ENCODE measurements around the gene RBM7.

DNA sequence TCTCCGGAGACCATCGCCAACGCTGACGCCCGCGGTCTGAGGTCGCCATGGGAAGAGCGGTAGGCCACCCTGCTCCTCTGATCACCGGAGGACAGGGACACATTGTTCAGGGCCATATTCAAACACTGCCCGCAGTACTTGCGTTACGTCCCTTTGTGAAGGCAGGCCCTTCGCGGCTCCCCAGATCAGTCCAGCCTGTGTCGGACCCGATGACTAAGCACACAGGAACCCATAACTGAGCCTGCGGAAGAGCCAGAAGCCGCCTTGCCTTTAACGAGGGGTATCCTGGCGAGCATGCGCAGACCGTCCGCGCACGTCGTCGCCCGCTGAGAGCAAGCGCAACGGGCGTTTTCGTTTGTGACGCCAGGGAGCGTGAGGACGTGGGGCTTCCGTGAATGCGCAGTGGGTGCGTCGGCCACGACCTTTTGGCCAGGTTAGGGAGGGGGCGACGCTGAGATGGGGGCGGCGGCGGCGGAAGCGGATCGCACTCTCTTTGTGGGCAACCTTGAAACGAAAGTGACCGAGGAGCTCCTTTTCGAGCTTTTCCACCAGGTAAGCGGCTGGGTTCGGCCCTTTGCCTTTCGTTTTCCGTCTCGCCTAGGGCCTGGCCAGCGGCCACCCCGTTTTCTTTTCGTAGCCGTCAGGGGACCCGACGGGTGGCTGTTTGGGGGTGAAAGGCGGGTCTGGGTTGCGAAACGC is at the start of gene RBM7, which contains the start of gene C11orf71:
- TF ChIP-seq, protein P1, sequence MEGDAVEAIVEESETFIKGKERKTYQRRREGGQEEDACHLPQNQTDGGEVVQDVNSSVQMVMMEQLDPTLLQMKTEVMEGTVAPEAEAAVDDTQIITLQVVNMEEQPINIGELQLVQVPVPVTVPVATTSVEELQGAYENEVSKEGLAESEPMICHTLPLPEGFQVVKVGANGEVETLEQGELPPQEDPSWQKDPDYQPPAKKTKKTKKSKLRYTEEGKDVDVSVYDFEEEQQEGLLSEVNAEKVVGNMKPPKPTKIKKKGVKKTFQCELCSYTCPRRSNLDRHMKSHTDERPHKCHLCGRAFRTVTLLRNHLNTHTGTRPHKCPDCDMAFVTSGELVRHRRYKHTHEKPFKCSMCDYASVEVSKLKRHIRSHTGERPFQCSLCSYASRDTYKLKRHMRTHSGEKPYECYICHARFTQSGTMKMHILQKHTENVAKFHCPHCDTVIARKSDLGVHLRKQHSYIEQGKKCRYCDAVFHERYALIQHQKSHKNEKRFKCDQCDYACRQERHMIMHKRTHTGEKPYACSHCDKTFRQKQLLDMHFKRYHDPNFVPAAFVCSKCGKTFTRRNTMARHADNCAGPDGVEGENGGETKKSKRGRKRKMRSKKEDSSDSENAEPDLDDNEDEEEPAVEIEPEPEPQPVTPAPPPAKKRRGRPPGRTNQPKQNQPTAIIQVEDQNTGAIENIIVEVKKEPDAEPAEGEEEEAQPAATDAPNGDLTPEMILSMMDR (conservative IDR thresholded peaks at IDR 0.05; ENCODE audit: low read length) = no peak; the same call in 1 of the 2 replicates
- no peak for TF ChIP-seq EZH2phosphoT487 (IDR thresholded peaks at IDR 0.05; ENCODE audit: borderline replicate concordance)

Measured in Loucy (cell line).